ENCODE results near the gene ANKRD33B. TPM values are rescaled to one million over a fixed set of nuclear protein-coding genes. Genes with fewer than 3 reads are reported as not detected.

Gene ANKRD33B
- total RNA-seq, 1 experiment from 2014 or later: 6.9 TPM

- Mint-ChIP-seq H3K27ac (no peak overlapping the region), H3K9me3 (no peaks in the 10 kb centered on the region), H3K4me3 (no peak overlapping the region), H3K27me3 (ENCODE audit: low read depth) (no peaks in the 10 kb centered on the region; the same call in 1 of the 2 replicates), H3K4me1 (peaks cover 18 to 25% of the 10 kb centered on the region in 2 experiments), H3K36me3 (ENCODE audit: insufficient read depth in 1 of 3, low read depth in 3 of 3) (no peaks in the 10 kb centered on the region; a peak in 1 of 7 replicates)
- Histone ChIP-seq H3K18ac (ENCODE audit: insufficient read length, low read depth, low read length) (no peak overlapping the region), H3K14ac (ENCODE audit: insufficient read depth, low read length) (no peak overlapping the region), H3K9ac (ENCODE audit: extremely low read depth, insufficient read length, low read length) (no peak overlapping the region), H2BK12ac (ENCODE audit: insufficient read length, low read depth, low read length) (no peak overlapping the region), H4K91ac (ENCODE audit: insufficient read length, low read depth, low read length) (no peak overlapping the region), H3K4me1 (ENCODE audit: insufficient read depth, low read length) (no peaks in the 10 kb centered on the region; the same call in 1 of the 2 replicates), H3K4ac (ENCODE audit: low read depth, low read length) (no peak overlapping the region), H4K8ac (replicated peaks; ENCODE audit: insufficient read length, low read depth, low read length) (no peak overlapping the region), H3K27ac (ENCODE audit: insufficient read length, low read depth, low read length) (no peak overlapping the region), H3K9me3 (ENCODE audit: control insufficient read depth, low read depth, low read length) (no peaks in the 10 kb centered on the region), H2BK5ac (ENCODE audit: insufficient read length, low read length) (no peak overlapping the region), H4K5ac (ENCODE audit: insufficient read length, low read depth, low read length) (no peak overlapping the region), H3T11ph (ENCODE audit: low read length) (no peak overlapping the region), H3K23me2 (ENCODE audit: insufficient read length, low read depth, low read length, poor library complexity, severe bottlenecking) (no peaks in the 10 kb centered on the region), H3K27me3 (ENCODE audit: insufficient read depth, low read length) (no peaks in the 10 kb centered on the region), H4K20me1 (ENCODE audit: control insufficient read depth, insufficient read depth, insufficient read length) (no peaks in the 10 kb centered on the region), H3K23ac (ENCODE audit: insufficient read length, low read depth, low read length) (no peak overlapping the region), H2AFZ (ENCODE audit: low read length) (no peak overlapping the region), H3K56ac (ENCODE audit: insufficient read length, low read depth, low read length) (no peak overlapping the region), H2BK20ac (ENCODE audit: low read depth, low read length, poor library complexity, severe bottlenecking) (no peak overlapping the region), H3K4me2 (ENCODE audit: insufficient read depth, insufficient read length, low read length) (no peak overlapping the region), H2AK5ac (ENCODE audit: insufficient read length, low read length) (no peak overlapping the region), H3K79me2 (ENCODE audit: insufficient read depth, low read length) (no peaks in the 10 kb centered on the region), H2BK15ac (ENCODE audit: low read depth, low read length) (no peak overlapping the region), H3K79me1 (ENCODE audit: insufficient read depth, low read depth, low read length, poor library complexity, severe bottlenecking) (no peaks in the 10 kb centered on the region), H2BK120ac (ENCODE audit: low read depth, low read length, poor library complexity, severe bottlenecking) (no peak overlapping the region)
- WGBS (ENCODE audit: extremely low coverage, insufficient read length, low lambda C conversion rate): no CpG with 5 or more reads among the region's 4 CpGs
- DNase-seq: no peak
- TF ChIP-seq, protein P1, sequence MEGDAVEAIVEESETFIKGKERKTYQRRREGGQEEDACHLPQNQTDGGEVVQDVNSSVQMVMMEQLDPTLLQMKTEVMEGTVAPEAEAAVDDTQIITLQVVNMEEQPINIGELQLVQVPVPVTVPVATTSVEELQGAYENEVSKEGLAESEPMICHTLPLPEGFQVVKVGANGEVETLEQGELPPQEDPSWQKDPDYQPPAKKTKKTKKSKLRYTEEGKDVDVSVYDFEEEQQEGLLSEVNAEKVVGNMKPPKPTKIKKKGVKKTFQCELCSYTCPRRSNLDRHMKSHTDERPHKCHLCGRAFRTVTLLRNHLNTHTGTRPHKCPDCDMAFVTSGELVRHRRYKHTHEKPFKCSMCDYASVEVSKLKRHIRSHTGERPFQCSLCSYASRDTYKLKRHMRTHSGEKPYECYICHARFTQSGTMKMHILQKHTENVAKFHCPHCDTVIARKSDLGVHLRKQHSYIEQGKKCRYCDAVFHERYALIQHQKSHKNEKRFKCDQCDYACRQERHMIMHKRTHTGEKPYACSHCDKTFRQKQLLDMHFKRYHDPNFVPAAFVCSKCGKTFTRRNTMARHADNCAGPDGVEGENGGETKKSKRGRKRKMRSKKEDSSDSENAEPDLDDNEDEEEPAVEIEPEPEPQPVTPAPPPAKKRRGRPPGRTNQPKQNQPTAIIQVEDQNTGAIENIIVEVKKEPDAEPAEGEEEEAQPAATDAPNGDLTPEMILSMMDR (conservative IDR thresholded peaks at IDR 0.05): no peak
Observed at GRCh38 chr5:10658265-10658664, 94.4 kb downstream of the ANKRD33B start.
